ENCODE measurements around the gene ZNF280B. TPM values are rescaled to one million over a fixed set of nuclear protein-coding genes. Genes with fewer than 3 reads are reported as not detected.

Gene ZNF280B
- total RNA-seq, 1 experiment from 2014 or later: 4.6 TPM

DNA sequence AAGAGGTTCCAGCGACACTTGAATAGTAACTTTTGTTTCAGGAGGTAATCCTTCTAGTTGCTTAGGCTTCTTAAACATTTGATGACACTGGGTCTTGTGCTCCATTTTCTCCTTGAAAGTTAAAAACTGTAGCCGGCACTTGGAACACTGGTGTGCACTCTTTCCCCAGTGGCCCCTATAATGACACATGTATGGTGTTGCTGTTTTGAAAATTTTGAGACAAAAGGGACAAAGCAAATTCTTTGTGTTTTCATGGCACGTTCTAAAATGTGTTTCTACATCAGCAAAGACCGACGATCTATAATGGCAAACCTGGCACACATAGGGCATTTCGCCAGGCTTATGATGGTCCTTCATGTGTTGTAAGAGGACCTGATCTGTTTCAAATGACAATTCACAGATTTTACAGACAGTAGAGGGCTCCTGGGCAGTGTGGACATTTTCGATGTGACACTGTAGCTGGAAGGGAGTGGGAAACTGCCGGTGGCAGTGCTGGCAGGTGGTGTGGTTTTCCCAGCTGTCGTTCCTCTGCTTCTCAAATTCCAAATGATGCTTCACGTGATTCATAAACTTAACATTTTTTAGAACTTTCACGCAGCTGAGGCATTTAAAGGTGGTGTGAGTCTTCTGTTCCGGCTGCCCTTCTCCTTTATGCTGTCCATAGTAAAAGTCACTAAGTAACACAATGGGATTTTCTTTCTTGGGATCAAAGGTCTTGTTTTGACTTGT is 20.5 kb downstream of the ZNF280B start:
- Mint-ChIP-seq H3K4me1 (ENCODE audit: low read depth, unreplicated experiment) (no peaks in the 10 kb centered on the region), H3K9me3 (ENCODE audit: low read depth, unreplicated experiment) (no peaks in the 10 kb centered on the region), H3K27ac (ENCODE audit: unreplicated experiment) (no peak overlapping the region), H3K4me3 (ENCODE audit: low read depth, unreplicated experiment) (no peak overlapping the region), H3K36me3 (ENCODE audit: insufficient read depth, unreplicated experiment) (no peaks in the 10 kb centered on the region), H3K27me3 (ENCODE audit: unreplicated experiment) (no peaks in the 10 kb centered on the region)
- intact Hi-C loops (cut with micrococcal nuclease; ENCODE audit: unreplicated experiment): no loop called here
- no peak for DNase-seq
- CTCF ChIA-PET: interaction anchor here (1.0 kb wide), 1 partner anchor 322 kb away, joined by 4 read pairs; no protein-coding TSS in a partner anchor
- TF ChIP-seq CTCF (IDR thresholded peaks at IDR 0.05; ENCODE audit: unreplicated experiment): no peak
- BruUV-seq (replicated peaks): no TSS peak

DNA sequence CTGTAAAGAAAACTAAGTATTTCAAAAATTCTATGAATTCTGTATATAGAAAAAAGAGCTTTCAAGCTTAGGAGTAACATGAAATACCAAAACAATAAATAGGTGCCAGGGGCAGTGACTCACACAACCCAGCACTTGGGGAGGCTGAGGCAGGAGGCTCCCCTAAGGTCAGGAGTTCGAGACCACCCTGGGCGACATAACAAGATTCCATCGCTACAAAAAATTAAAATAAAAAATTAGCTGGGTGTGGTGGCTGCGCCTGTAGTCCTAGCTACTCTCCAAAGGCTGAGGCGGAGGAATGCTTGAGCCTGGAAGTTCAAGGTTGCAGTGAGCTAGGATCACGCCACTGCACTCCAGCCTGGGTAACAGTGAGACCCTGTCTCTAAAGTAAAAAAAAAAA is 21.5 kb downstream of the ZNF280B start:
- no peak for DNase-seq
- CTCF ChIA-PET: interaction anchor here (0.5 to 0.7 kb wide), 3 partner anchors 9 to 620 kb away, joined by 3 to 5 read pairs (median 4); partner anchors contain the start of gene MAPK1
- no peak for TF ChIP-seq CTCF (IDR thresholded peaks at IDR 0.05; ENCODE audit: unreplicated experiment)
- H3K4me1 Mint-ChIP-seq (ENCODE audit: low read depth, unreplicated experiment): no peaks in the 10 kb centered on the region
- H3K27me3 Mint-ChIP-seq (ENCODE audit: unreplicated experiment): no peaks in the 10 kb centered on the region
- intact Hi-C loops (cut with micrococcal nuclease; ENCODE audit: unreplicated experiment): no loop called here
- no peaks in the 10 kb centered on the region for H3K36me3 Mint-ChIP-seq (ENCODE audit: insufficient read depth, unreplicated experiment)
- no TSS peak for BruUV-seq (replicated peaks)
- H3K4me3 Mint-ChIP-seq (ENCODE audit: low read depth, unreplicated experiment): no peak overlapping the region
- H3K27ac Mint-ChIP-seq (ENCODE audit: unreplicated experiment): no peak overlapping the region
- no peaks in the 10 kb centered on the region for H3K9me3 Mint-ChIP-seq (ENCODE audit: low read depth, unreplicated experiment)

DNA sequence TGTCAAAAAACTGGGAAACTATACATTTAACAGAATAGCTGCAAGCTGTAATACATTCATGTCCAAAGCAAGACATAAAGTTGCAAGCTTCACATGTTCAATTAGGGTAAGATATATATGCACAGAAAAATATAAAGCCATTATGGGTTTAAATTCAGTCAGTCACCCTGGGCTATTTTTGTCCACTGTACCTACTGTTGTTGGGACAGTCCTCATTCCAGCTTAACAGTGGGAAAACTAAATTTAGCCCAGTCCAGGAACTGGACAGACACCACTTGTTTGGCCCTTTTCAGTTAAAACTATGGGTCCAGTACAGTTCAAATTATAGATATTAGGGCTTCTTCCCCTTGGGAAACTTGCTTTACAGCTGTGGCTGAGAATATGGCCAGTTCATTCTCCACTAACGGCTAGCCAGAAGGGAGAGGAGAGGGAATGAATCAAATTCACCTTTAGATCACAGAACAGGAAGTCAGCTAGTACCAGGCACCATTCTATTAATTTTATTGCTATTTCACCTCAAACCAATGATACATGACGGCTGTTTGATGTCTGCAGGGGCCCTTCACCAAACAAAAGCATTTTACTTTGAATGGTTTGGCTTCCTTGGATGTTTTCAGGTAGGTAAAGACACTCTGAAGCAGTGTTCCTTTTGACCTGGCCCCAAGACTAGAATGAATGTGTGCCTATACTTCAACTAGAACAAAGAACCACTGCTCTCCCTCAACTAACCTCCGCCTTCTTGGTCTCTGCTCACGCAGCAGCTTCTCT is 22.2 kb downstream of the ZNF280B start:
- no TSS peak for BruUV-seq (replicated peaks)
- DNase-seq: no peak
- no peak overlapping the region for H3K4me3 Mint-ChIP-seq (ENCODE audit: low read depth, unreplicated experiment)
- H3K27me3 Mint-ChIP-seq (ENCODE audit: unreplicated experiment): no peaks in the 10 kb centered on the region
- intact Hi-C loops (cut with micrococcal nuclease; ENCODE audit: unreplicated experiment): no loop called here
- CTCF ChIA-PET: no interaction called here
- H3K36me3 Mint-ChIP-seq (ENCODE audit: insufficient read depth, unreplicated experiment): no peaks in the 10 kb centered on the region
- no peaks in the 10 kb centered on the region for H3K9me3 Mint-ChIP-seq (ENCODE audit: low read depth, unreplicated experiment)
- no peak overlapping the region for H3K27ac Mint-ChIP-seq (ENCODE audit: unreplicated experiment)
- no peaks in the 10 kb centered on the region for H3K4me1 Mint-ChIP-seq (ENCODE audit: low read depth, unreplicated experiment)
- no peak for TF ChIP-seq CTCF (IDR thresholded peaks at IDR 0.05; ENCODE audit: unreplicated experiment)

DNA sequence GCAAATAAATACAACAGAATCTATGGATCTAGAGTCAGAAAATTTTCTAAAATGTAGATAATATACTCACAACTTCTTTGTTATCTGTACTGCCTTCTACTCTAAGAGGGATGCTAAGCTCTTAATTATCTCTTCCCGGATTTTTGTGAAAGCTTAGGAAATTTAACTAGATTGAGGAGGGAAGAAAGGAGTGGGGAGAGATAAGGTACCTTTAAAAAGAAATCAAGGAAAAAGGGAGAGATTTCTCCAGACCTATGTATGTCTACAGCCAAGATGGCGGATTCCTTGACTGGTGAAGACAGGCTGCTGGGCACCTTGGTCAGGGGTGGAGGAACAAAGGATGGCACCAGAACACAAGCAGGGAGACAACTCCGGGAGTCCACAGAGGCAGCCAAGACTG is 23.0 kb downstream of the ZNF280B start:
- TF ChIP-seq CTCF (IDR thresholded peaks at IDR 0.05; ENCODE audit: unreplicated experiment): no peak
- H3K4me1 Mint-ChIP-seq (ENCODE audit: low read depth, unreplicated experiment): peaks cover 6% of the 10 kb centered on the region
- intact Hi-C loops (cut with micrococcal nuclease; ENCODE audit: unreplicated experiment): no loop called here
- BruUV-seq (replicated peaks): no TSS peak
- no peaks in the 10 kb centered on the region for H3K36me3 Mint-ChIP-seq (ENCODE audit: insufficient read depth, unreplicated experiment)
- no peak overlapping the region for H3K4me3 Mint-ChIP-seq (ENCODE audit: low read depth, unreplicated experiment)
- no peaks in the 10 kb centered on the region for H3K9me3 Mint-ChIP-seq (ENCODE audit: low read depth, unreplicated experiment)
- CTCF ChIA-PET: no interaction called here
- no peak for DNase-seq
- no peaks in the 10 kb centered on the region for H3K27me3 Mint-ChIP-seq (ENCODE audit: unreplicated experiment)
- no peak overlapping the region for H3K27ac Mint-ChIP-seq (ENCODE audit: unreplicated experiment)

All from Calu3 (cell line).